GM19035 (cell line): Measurements from ENCODE around the gene ITPKB.

Source experiments
- ATAC-seq: cut with Tn5 transposase; IDR thresholded peaks from one replicate; pipeline ENCODE4 v1.9.1; 2021; ENCODE audit not compliant: unreplicated experiment

Gene ITPKB

DNA sequence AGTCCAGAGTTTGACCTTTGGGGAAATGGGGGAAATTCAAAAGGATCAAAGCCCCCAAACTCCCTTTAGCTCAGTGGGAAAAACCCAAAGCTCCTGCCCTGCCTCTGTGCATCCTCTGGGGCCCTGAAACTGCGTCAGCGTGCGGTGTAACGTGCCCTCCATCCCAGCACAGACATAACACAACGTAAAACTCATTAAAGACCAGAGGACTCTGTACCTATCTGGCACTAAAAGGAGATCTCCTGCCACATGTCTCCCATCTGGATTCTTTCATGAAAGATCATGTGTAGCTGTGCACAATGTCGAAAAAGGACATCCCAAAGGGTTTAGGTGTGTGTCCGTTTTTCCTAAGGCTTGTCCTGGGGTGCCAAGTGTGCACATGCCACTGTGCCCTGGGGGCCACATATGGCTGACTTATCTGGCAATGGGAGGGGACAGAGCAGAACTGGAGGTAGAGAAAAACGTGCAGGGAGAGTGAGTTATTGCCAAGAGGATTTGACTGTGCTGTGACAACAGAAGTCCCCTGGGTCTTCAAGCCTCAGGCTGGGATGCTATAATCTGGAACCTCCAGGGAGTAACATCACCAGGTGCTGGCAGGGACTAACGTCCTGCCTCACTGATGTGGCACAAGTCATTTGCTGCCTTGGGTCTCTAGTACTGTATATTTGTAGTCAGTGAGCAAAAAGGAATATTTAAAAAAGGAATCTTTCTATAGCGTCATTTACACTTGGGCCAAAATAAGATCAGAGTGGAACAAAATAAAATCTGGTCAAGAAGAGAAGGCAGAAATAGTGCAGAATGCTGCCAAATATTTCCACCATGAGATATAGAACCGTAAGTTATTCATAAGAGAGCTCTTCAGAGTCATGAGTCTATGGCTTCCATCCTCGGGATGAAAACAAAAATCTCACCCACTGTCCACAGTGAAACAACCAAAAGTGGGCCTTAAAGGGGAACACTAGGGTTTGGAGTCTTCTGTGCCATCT is 52.3 kb downstream of the ITPKB start:
- ATAC-seq: no peak

DNA sequence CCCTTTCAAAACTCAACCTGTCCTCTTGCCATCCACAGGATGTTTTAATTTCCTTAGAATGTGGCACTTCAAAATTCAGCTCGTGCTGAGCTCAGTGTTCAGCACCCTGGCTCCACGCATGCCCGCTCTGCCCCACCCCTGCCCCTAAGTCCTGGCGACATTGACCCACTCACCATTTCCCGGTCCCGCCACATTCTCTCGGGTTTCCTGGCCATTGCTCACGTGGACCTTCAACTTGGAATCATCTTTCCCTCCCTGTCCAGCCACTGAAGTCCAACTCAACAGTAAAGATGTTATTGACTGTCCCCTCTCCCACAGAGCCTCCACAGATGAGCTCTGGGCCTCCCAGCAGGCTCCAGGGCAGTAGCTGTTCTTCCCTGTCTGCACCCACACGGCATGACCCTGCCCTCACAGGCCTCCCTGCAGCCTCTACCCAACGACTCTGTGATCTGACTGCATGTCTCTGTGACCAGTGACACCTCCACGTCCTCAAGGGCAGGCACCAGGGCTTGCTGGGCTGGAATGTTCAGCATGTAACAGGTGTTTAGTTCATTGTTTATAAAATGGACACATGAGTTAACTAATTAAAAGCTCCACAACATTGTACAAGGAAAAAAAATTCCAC is 53.8 kb downstream of the ITPKB start:
- ATAC-seq: no peak

DNA sequence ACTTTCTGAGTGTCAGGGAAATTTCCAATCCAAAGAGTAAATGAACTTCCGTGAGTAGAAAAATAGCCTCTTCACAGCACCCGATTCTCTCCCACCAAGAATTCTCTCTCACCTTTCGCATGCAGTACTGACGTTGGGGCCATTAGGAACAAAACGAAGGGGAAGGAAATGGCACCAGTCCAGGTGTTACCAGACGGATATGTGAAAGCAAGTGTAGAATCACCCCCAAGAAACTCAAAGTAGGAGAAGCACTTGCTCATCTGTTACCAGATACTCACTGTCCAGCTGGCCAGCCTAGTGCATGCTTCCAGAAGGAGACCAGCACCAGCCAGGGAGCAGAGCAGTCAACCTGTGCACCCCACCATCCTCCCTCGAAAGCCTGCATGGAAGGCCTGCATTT is 55.1 kb downstream of the ITPKB start:
- no peak for ATAC-seq

DNA sequence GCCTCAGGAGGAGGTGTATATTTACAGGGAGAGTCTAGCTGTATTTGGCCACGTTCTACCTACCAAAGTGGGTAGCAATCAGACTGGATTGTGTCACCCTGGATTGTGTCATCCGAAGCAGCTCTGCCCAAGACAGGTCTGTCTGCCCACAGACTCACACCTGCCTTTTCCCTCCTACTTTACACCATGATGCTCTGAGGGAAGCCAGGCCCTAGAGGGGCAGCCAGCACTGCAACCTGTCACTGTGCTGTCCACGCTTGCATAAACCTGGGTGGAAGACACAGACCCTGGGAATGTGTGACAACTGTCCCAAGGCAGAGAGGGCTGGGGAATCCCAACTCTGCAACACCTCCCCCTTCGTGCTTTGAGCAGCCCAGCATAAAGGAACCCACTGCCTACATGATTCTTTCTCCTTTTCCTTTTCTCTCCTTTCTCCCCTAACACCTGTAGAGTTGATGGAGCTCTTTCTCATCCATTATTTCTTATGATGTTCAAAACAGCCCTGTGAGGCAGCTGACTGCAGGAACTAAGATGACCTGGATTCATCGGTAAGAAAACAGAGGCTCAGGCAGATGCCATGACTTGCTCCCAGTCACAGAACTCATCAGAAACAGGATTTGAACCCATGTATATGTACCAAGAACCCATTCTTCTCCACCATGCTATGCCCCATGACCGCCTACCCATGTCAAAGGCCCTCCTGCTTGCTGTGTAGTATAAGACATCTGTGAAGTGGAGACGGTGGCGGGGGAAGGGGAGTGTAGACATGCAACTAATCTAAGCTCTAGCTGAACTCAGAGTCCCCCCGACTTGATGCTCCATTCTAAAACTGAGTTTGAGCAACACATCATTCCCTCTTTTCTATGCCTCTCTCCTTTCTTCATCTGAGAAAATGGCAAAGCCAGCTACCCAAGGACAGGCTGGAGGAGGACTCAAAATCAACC is 55.9 kb downstream of the ITPKB start:
- no peak for ATAC-seq

DNA sequence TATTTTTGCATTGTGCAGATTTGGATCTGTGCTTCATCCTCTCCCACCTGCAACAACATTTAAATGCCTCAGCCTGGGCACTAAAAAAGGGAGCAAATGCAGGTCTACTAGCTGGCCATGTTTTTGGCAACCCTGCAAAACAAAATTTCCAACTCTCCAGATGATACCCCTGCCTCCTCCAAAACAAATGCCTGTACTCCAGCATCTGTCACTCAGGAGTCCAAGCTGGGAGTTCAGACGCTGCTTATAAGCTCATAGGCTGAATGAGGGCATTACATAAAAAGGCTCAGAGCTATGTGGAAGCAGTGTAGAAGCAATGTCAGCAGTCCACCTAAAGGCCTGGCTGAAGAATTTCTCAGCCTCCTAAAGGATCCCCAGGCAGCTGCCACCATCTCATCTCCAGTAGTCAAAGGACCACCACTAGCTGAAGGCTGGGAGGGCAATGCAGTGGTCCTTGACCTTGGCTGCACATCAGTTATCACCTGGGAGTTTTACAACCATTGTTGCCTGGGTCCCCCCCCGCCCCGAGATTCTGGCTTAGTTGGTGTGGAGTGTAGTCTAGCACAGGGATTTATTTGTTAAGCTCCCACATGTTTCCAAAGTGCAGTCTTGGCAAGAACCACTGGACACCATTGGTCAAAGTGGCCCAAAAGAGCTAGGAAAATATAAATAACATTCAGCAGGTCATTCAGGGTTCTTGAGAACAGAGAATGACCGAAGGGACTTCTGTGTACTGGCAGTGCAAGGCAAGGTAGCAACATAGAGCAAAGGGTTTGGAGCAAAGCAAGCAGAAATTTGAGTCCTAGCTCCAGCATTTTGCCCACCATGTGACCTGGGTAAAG is 57.2 kb downstream of the ITPKB start:
- ATAC-seq: no peak

DNA sequence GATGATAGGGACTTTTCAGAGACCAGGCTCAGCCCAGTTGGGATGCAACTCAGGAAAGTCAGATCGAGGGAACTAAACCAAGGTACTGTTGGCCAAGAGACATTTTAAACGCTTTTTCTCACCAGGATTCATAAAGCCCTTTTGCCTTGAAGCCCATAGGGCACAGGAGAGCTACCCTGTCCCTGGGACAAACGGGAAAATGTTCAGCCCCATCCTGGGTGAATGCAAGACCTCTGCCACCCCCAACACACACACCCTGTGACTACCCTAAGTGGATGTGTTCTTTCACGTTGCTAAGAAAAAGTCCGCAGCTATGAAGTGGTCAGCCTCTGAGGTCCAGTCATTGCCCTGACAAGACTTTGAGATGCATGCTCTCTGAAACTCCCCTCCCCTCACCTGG is 58.4 kb downstream of the ITPKB start:
- no peak for ATAC-seq

DNA sequence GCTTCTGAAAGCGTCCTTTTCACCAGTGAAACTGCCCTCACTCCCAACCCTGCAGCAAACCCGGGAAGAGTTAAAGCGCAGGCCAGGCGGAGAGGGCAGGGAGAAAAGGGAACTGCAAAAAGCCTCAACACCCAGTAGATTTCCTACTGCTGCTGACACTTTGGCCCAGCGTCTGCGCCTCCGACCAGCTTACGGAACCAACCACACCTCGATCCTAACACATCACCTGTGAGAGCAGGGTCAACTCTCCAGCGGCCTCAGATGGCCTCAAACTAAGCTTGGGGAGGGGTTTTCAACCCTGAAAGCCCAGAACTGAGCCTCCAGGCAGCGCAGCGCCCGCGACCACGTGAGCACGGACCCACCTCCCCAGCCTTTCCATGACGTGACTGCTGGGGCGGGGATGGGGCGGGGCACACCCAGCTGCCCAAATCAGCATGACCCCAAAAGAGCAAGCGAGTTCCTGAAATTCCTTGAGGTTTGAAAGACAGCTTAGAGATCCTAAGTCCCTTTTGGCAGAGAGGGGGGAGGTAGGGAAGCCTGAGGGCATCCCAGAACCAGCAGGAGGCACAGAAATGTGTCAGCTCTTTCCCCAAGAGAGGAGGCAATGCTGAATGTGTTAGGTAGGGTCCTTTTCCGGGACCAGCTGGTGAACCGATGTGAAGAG is 59.1 kb downstream of the ITPKB start:
- ATAC-seq: peak; percentile 56

DNA sequence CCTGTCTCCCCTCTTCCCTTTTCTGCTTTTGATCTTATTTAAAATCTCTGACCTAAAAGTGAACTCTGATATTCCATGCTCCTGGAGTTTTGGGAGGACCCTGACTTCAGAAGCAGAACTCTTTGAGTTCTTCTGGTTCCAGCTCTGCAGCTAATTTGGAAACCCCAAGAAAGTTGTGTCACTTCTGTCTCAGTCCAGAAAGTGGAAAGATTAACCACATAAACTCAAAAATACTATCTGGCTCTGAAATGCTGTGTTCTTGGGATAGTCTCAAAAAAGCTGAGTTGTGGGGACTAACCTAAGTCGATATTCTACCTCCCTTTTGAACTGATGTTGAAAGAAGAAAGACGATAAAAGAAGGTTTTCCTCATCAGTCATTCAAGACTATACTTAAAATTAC is 59.8 kb downstream of the ITPKB start:
- ATAC-seq: no peak

DNA sequence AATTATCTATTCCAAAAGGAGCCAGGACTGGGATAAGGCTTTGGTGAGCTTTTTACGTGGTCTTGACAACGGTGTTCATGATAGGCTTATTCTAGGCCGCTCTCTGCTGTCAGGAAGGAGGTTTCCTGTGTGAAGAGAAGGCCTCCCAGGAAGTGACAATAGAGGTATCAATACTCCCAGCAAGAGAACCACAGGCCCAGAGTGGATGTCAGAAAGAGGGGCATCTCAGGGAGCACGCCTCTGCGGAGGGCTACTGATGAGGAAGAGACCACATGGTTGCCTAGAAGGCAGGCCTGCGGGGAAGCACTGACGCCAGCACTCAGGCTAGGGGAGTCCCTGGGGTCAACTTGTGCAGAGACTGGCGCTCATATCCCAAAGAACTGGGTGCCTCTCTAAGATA is 60.4 kb downstream of the ITPKB start:
- ATAC-seq: no peak

DNA sequence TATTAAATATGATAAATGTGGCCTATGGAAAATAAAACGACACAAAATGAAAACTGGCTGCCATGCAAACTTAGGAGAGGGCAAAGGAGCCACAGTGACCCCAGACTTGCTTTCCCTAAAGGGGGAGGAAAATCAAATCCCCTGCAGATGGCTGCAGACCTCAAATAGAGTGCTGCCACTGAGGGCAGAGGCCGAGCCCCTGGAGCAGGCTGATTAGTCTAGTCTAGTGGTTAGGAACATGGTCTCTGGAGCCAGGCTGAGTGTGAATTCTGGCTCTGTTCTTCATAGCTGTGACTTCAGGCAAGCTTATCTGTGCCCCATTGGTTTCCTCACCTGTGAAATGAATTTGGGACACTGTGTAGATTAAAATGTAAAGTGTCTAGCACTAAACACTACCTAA is 60.8 kb downstream of the ITPKB start:
- ATAC-seq: no peak

DNA sequence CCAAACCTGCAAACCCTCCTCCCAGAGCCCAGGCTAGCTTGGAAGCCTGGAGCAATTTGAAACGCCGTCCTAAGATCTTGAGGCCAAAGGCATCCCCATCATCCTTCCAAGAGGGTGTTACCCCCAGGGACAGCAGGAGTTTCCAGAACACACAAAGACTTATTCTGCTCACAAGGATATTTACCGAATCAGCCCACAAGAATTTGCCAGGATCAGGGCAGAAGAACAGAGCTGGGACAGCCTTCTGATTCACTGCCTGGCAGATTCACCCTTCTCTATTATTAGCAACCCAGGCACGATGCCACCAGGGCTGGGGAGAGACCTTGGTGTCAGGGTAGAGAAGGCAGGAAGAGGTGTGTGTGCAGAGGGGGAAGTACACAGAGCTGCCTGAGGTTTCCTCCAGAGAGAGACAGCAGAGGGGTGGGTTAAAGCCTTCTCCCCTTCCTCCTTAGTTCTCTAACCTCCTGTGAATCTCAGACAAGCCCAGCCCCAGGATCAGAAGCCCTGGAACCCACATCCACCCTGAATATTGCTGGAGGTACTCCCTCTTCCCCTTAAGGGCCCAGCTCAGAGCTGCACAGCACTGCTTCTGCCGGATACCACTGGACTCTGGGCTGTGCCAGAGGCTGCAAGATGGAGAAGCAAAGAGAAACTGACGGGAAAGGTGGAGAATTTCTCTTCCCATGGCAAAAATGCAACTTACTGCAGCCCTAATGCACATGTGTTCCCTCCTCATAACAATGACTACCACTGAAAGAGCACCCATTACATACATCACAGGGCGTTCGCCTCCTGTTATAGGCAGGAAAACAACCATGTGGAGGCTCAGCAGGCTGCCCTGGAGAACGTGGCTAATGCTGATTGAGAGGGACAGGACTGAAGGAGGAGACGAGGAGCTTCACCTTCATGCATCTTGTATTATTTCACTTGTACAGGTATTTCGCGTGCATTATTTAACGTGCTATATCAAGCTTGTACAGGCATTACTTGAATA is 61.8 kb downstream of the ITPKB start:
- ATAC-seq: no peak

DNA sequence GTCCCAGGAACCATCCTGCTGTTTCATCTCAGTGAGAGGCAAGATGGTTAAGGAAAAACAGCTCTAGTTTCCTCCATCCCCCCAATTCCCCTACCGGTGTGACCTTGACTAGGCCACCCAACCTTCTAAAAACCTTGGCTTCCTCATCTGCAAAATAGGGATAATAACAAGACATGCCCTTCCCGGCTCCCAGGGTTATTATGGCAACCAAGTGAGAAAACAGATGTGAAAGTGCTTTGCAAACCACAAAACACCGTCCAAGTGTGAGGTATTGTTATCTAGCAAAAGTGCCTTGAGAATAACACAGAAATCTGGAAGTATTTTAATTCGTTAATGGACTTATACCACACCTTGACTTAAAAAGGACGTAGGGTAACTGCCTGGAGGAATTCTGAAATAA is 62.7 kb downstream of the ITPKB start:
- ATAC-seq: no peak

DNA sequence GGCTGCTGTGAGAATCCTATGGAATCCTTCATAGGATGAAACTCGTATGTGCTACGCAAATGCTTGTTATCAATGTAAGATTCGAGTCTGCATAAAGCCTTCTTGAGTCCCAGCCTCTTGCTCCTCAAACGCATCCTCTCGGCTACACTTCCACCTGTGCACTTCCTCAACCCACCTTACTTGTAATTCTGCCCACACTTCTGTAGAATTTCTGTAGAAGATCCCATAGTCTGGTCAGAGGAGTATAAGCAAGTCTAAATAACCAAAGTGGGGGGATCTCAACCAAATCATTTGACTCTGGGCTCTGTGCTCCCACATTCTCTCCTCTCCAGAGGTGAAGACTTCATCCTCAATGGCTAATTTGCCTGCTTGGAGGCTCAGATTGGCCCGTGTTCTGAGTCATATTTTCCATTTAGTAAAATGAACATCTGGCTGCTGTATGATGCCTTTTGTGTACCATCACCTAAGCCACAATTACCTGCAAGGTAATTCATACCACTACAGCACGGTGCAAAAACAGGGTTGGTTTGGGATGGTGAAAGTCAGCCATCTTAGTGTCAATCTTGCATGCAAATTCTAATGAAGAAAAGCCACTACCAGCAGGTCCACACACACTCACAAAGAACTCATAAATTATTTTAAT is 63.2 kb downstream of the ITPKB start:
- ATAC-seq: no peak

DNA sequence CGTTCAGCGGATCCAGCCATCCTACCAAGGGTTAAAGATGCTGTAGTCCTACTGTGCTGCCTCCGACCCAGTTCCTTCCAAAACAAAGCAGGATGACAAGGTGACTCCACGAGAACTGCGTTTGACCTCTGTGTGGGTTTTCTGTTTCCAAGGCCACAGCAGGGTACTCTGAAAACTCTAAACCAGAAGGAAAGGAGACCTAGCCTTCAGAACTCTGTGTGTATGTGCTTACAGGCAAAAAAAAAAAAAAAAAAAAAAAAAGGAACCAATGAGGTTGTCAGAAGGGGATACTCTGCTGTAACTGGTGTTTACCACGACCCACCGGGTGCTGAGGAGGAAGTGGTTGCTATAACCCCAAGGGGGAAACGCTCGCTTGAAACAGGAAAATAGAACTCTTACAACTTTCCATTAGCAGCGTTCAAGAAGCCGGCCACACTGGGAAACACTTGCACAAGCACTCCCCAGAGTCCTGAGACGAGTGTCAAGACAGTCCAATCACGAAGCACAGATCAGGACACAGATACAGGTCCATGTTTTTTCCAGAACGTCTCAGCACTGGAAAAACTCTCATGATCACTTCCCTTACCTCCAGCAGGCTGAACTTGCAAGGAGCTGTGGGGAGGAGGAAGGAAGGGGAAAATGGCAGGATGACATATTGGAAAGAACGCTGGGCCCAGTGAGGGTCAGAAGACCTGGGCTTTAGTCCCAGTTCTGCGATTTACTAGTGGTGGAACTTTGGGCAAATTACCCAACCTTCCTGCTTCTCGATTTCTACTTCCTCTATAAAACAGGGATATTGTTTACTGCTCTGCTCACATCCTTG is 64.0 kb downstream of the ITPKB start:
- peak; percentile 72 for ATAC-seq

DNA sequence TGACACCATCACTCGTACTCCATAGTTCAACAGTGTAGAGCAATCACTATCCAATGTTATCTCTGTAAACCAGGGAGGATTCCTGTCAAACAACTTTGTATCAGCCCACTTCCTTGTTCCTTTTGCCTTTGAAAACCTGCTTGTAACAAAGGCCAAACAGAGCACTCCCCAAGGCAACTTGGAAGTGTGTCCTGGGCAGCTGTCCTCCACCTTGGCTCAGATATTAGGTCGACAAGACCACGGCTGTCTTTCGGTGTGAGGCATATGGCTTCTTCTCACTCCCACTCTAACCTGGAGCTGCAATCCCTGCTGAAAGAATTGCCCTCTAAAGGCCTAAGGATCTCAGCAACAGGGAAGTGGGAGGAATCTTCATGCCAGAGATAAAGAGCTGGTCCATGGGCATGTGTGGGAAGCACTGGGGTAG is 66.7 kb downstream of the ITPKB start:
- no peak for ATAC-seq

DNA sequence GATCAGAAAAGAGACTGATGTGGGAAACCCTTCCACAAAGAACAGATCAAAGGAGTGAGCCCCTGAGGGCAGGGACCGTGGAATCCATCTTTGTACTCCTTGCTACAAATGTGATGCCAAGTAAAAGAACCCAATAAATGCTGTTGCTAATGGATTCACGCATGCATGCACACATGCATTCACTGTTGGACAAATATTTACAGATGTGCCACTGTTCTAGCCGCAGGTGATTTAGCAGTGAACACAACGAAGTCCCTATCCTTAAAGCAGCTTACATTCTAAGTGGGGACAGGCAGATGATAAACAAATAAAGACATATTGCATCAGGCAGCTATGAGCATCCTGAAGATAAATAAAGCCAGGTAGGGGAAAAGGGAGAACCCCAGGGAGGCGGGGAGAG is 67.8 kb downstream of the ITPKB start:
- no peak for ATAC-seq

DNA sequence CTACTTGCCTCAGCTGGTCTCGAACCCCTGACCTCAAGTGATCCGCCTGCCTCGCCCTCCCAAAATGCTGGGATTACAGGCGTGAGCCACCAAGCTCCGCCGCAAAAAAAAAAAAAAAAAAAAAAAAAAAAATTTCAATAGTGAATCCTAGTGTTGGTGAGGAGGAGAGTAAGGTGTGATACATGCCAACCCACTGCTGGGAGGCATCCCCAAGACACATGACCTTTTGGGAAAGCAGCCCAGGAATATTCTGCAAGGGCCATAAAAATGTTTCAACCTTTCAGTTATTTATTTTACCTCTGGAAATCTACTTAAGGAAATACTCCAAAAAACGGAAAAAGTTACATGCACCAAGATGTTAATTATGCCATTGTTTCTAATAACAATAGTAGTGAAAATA is 69.0 kb downstream of the ITPKB start:
- no peak for ATAC-seq
